ENCODE data around the gene HSBP1L1.

DNA sequence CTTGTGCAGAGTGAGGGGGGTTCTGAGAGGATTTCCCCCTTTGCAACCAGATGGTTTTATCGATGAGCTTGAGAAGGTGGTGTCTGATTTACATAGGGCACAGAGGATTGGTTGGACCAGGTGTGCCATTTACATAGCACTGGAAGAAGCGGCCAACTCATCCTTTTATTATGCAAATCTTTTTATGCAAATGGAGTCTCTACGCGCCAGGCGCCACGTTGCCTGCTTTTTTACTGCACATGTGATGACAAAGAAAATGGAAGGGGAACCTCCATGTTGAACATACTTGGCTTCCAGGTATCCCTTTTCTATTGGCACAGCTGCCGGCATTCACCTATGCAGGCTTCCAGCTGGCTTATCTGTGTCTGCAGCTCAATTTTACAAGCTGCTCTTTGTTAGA lies 42.3 kb downstream of the HSBP1L1 start:
- TF ChIP-seq, protein P1, sequence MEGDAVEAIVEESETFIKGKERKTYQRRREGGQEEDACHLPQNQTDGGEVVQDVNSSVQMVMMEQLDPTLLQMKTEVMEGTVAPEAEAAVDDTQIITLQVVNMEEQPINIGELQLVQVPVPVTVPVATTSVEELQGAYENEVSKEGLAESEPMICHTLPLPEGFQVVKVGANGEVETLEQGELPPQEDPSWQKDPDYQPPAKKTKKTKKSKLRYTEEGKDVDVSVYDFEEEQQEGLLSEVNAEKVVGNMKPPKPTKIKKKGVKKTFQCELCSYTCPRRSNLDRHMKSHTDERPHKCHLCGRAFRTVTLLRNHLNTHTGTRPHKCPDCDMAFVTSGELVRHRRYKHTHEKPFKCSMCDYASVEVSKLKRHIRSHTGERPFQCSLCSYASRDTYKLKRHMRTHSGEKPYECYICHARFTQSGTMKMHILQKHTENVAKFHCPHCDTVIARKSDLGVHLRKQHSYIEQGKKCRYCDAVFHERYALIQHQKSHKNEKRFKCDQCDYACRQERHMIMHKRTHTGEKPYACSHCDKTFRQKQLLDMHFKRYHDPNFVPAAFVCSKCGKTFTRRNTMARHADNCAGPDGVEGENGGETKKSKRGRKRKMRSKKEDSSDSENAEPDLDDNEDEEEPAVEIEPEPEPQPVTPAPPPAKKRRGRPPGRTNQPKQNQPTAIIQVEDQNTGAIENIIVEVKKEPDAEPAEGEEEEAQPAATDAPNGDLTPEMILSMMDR (conservative IDR thresholded peaks at IDR 0.05 in 1 of 2, IDR thresholded peaks at IDR 0.05 in 1 of 2; ENCODE audit: low read depth in 1 of 2, low read length in 2 of 2), result no peak
- no peak for TF ChIP-seq EZH2 (IDR thresholded peaks at IDR 0.05; ENCODE audit: low read length, missing control alignments)

Data from fibroblast of lung (primary cell).